ENCODE measurements around the gene CDK1. TPM values are rescaled to one million over a fixed set of nuclear protein-coding genes. Genes with fewer than 3 reads are reported as not detected.

The CDK1 gene
- total RNA-seq, 1 experiment from 2014 or later, result 199 TPM

- no peak for TF ChIP-seq CTCF (IDR thresholded peaks at IDR 0.05; ENCODE audit: insufficient read depth in 1 of 2, low read depth in 1 of 2, low read length in 1 of 2, severe bottlenecking in 1 of 2, unreplicated experiment in 1 of 2)
- no peaks in the 10 kb centered on the region; the same call in 1 of the 2 replicates for H3K36me3 ChIP-seq (ENCODE audit: control insufficient read depth, insufficient read depth, low read length)
- intact Hi-C loops (cut with micrococcal nuclease; ENCODE audit: unreplicated experiment), result no loop called here
- H3K4me3 Mint-ChIP-seq (ENCODE audit: unreplicated experiment), result no peak overlapping the region
- H3K27me3 Mint-ChIP-seq (ENCODE audit: insufficient read depth, unreplicated experiment), result no peaks in the 10 kb centered on the region
- no peaks in the 10 kb centered on the region for H3K9me3 Mint-ChIP-seq (ENCODE audit: unreplicated experiment)
- peaks cover 14% of the 10 kb centered on the region for H3K36me3 Mint-ChIP-seq (ENCODE audit: insufficient read depth, unreplicated experiment)
- peaks cover 20% of the 10 kb centered on the region for H3K4me1 ChIP-seq
- H3K9me3 ChIP-seq, result no peaks in the 10 kb centered on the region
- H3K27me3 ChIP-seq (replicated peaks; ENCODE audit: control insufficient read depth, insufficient read depth, low read length), result no peaks in the 10 kb centered on the region
- DNase-seq, result no peak
- peaks cover 7% of the 10 kb centered on the region for H3K4me1 Mint-ChIP-seq (ENCODE audit: low read depth, unreplicated experiment)
- H3K4me3 ChIP-seq (ENCODE audit: low read depth, low read length), result no peak overlapping the region
- no peak overlapping the region for H3K27ac Mint-ChIP-seq (ENCODE audit: unreplicated experiment)
- BruUV-seq (replicated peaks), result no TSS peak
- POLR2A ChIA-PET, result no interaction called here
- CTCF ChIA-PET, result interaction anchor here (0.6 kb wide), 1 partner anchor 34 kb away, joined by 5 read pairs; no protein-coding TSS in a partner anchor
Measured at GRCh38 chr10:60806921-60807320, 28.6 kb downstream of the CDK1 start.

- H3K27me3 ChIP-seq (replicated peaks; ENCODE audit: control insufficient read depth, insufficient read depth, low read length), result no peaks in the 10 kb centered on the region
- Mint-ChIP-seq H3K27me3 (ENCODE audit: insufficient read depth, unreplicated experiment) (no peaks in the 10 kb centered on the region), H3K9me3 (ENCODE audit: unreplicated experiment) (no peaks in the 10 kb centered on the region), H3K4me1 (ENCODE audit: low read depth, unreplicated experiment) (peaks cover 7% of the 10 kb centered on the region), H3K36me3 (ENCODE audit: insufficient read depth, unreplicated experiment) (peaks cover 14% of the 10 kb centered on the region), H3K27ac (ENCODE audit: unreplicated experiment) (no peak overlapping the region), H3K4me3 (ENCODE audit: unreplicated experiment) (no peak overlapping the region)
- BruUV-seq (replicated peaks), result no TSS peak
- TF ChIP-seq CTCF (IDR thresholded peaks at IDR 0.05; ENCODE audit: insufficient read depth in 1 of 2, low read depth in 1 of 2, low read length in 1 of 2, severe bottlenecking in 1 of 2, unreplicated experiment in 1 of 2), result no peak
- no peak for DNase-seq
- H3K9me3 ChIP-seq, result no peaks in the 10 kb centered on the region
- POLR2A ChIA-PET, result no interaction called here
- H3K4me3 ChIP-seq (ENCODE audit: low read depth, low read length), result no peak overlapping the region
- CTCF ChIA-PET, result interaction anchor here (0.6 kb wide), 1 partner anchor 21 kb away, joined by 3 read pairs; no protein-coding TSS in a partner anchor
- peaks cover 20% of the 10 kb centered on the region for H3K4me1 ChIP-seq
- intact Hi-C loops (cut with micrococcal nuclease; ENCODE audit: unreplicated experiment), result no loop called here
- H3K36me3 ChIP-seq (ENCODE audit: control insufficient read depth, insufficient read depth, low read length), result no peaks in the 10 kb centered on the region; the same call in 1 of the 2 replicates
Measured at GRCh38 chr10:60807499-60807898, 29.2 kb downstream of the CDK1 start.

- Histone ChIP-seq H3K9me3 (no peaks in the 10 kb centered on the region), H3K36me3 (ENCODE audit: control insufficient read depth, insufficient read depth, low read length) (no peaks in the 10 kb centered on the region; the same call in 1 of the 2 replicates), H3K27me3 (replicated peaks; ENCODE audit: control insufficient read depth, insufficient read depth, low read length) (no peaks in the 10 kb centered on the region), H3K4me1 (peaks cover 20% of the 10 kb centered on the region), H3K4me3 (ENCODE audit: low read depth, low read length) (no peak overlapping the region)
- intact Hi-C loops (cut with micrococcal nuclease; ENCODE audit: unreplicated experiment), result no loop called here
- Mint-ChIP-seq H3K36me3 (ENCODE audit: insufficient read depth, unreplicated experiment) (peaks cover 14% of the 10 kb centered on the region), H3K27ac (ENCODE audit: unreplicated experiment) (no peak overlapping the region), H3K9me3 (ENCODE audit: unreplicated experiment) (no peaks in the 10 kb centered on the region), H3K4me3 (ENCODE audit: unreplicated experiment) (no peak overlapping the region), H3K4me1 (ENCODE audit: low read depth, unreplicated experiment) (peaks cover 7% of the 10 kb centered on the region), H3K27me3 (ENCODE audit: insufficient read depth, unreplicated experiment) (no peaks in the 10 kb centered on the region)
- ChIA-PET CTCF (interaction anchor here (0.6 kb wide), 1 partner anchor 22 kb away, joined by 3 read pairs; no protein-coding TSS in a partner anchor), POLR2A (no interaction called here)
- no peak for DNase-seq
- BruUV-seq (replicated peaks), result no TSS peak
- TF ChIP-seq CTCF (IDR thresholded peaks at IDR 0.05; ENCODE audit: insufficient read depth in 1 of 2, low read depth in 1 of 2, low read length in 1 of 2, severe bottlenecking in 1 of 2, unreplicated experiment in 1 of 2), result no peak
Measured at GRCh38 chr10:60808036-60808435, 29.8 kb downstream of the CDK1 start.
